ENCODE measurements around the gene NFAT5.
"Not testable (repeated sequence)": the region's sequence is repeated elsewhere in the genome, so short reads cannot be mapped to it uniquely, and the experiment has no call there.

Gene NFAT5

DNA sequence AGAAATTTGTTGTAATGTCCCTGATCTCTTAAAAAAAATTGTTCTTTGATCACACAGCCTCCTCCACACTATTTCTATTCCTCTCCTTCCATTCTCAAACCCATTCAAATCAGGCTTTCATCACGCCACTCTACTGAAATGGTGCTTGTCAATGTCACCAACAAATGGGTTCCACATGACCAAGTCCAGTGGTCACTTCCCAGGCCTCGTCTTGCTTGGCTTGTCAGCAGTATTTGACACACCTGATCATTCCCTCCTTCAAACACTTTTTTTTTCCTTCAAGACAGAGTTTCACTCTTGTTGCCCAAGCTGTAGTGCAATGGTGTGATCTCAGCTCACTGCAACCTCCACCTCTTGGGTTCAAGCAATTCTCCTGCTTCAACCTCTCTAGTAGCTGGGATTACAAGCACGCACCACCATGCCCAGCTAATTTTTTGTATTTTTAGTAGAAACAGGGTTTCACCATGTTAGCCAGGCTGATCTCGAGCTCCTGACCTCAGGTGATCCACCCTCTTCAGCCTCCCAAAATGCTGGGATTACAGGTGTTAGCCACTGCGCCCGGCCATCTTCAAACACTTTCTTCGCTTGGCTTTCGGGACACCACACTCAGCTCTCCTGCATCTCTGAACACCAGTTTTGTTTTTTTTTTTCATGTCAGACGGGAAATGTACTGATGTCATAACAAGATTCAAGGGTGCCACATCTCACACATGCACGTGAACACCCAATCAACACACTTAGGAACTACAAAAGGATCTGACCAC lies 142.3 kb downstream of the NFAT5 start:
- no peak for DNase-seq

DNA sequence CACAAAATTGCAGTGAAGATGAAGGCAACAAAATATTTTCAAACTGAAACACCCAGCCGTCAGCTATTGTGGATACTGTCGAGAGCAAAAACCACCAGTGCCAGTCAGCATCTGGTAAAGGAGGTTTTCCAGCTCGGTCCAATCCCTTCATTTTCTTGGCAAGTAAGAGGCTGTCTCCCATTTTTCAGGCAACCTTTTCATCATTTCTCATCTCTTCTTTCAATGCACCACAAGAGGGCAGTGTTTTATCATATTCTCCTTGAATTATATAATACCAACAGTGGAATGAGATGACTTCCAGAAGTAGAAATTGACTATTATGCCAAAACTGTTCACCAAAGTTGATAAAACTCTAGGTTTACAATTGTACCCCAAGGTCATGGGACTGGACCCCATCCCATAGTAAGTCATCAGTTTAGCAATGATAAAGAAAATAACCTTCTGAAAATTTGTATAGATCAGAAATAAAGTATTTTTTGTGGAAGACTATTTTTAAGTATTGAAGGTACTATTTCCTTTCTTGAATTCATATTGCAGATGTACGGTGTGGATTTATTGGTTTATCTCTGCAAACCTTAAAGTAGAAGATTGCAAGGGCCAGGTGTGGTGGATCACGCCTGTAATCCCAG lies 143.8 kb downstream of the NFAT5 start:
- no peak for DNase-seq

DNA sequence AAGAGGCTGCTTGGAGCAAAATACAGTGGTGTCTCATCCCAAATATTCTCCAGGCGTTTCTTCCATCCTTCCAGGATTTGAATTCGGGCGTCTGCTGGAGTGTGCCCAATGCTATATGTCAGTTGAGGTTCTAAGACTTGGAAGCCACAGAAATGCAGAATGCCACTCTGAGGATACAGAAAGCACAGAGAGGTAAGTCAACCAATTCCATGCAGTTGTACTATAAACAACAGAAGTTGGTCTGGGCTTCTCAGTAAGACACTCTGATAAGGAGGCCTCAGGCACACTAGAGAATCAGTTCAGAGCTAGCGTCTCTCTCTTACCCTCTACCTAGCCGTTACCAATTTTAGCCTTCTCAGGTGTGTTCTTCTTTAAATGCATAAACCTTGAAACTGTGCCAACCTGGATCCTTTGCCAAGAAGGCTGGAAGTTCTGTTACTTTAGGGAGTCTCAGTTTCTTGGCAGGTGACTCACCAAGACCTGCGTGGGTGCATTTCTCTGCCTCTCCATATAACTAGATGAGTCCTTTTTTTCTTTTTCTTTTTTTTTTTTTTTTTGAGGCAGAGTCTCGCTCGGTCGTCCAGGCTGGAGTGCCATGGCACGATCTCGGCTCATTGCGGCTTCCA lies 145.5 kb downstream of the NFAT5 start:
- peak; percentile 37 for DNase-seq

GRCh38 chr16:69712277-69712676 lies 146.5 kb downstream of the NFAT5 start:
- DNase-seq, result no peak

DNA sequence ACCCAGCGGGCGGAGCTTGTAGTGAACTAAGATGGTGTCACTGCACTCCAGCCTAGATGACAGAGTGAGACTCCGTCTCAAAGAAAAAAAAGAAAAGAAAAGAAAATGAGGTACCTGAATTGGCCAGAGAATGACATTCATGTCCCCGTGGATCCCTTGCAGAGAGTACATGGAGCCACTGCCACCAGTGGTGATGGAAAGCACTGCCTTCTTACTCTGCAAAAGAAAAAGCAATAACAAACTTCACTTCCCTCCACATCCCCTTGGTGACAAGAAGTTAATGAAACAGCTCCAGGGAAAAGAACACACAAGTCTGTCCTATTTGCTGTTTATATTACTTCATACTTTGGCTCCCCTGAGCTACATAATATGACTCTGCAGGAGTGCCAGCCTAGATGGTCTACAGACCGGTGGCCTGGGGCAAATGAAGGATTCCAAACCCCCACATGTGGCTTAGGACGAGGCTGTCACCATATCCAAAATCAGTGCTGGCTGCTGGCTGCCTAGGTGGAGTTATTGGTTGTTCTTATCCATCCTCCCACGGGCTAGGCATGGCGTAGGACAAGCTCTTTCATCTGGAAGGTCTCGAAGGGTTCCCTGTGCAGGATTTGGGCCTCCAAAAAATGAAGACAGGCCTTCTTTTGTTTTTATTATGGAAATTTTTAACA lies 147.3 kb downstream of the NFAT5 start:
- no peak for DNase-seq

- no peak for DNase-seq
These were observed 151.3 kb downstream of the NFAT5 start for GRCh38 chr16:69717066-69717465.

DNA sequence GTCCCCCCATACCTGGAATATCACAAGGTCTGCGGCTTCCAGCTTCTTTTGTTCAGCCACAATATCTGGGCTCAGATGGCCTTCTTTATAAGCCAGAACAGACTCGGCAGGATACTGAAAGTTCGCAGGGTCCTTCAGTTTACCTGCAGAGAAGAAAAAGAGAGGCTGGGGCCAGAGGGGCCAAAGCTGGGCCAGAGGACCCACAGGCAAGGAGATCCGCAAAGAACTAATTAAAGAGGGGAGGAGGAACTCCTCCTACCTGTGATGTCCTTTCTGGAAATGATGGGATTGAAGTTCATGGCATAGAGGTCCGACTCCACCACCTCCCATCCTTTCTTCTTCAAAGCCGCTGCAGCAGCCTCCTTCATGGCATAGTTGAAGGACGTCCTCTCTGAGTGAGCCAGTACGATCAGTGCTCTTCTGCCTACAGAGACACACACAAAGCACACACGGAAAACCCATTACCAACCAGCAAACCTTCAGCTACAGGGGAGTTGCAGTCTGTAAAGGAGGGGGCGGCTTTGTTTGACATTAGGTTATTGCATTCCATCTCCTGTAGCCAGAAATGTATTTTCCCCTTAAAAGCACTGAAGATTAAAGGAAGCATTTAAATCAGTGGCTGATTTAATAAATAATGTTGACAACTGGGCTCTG lies 152.5 kb downstream of the NFAT5 start:
- no peak for DNase-seq

- DNase-seq, result no peak
These were observed 155.2 kb downstream of the NFAT5 start for GRCh38 chr16:69720822-69721430.

DNA sequence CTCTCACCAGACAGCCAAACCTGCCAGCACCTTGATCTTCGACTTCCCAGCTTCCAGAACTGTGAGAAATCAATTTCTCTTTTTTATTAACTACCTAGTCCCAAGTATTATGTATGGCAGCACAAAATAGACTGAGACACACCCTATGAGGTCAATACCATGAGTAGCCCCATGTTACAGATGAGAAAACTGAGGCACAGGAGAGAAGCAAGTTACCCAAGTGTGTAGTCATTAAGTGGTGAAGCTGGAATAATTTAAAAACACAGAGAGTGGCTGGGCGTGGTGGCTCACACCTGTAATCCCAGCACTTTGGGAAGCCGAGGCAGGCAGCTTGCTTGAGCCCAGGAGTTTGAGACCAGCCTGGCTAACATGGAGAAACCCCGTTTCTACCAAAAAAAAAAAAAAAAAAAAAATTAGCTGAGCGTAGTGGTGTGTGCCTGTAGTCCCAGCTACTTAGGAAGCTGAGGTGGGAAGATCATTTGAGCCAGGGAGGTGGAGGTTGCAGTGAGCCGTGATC lies 155.7 kb downstream of the NFAT5 start:
- DNase-seq, result no peak

GRCh38 chr16:69724414-69724873 lies 158.7 kb downstream of the NFAT5 start:
- DNase-seq, result no peak

DNA sequence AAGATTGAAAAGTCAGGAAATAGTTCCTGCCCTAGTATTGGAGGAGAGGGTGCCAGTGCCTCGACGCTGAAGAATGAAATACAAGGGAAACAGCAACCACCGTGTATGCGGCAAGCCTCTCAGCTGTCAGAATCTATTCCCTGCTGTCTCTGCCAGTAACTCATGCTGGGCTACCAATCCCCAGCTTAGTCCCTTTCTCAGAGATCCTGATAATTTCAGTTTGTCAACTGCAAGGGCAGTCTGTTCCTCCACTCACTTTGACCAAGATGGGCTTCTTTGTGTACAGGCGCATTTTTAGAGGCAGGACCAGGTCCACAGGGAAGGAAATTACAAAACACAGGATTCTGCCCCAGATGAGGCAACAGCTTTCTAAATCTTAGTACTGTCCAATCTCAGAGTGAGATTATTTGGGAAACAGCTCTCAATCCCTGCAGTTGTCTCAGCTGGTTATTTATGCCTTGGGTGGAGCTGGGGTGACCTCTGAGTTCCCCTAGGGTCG lies 159.3 kb downstream of the NFAT5 start:
- DNase-seq, result no peak

GRCh38 chr16:69725480-69726312 lies 159.9 kb downstream of the NFAT5 start:
- no peak for DNase-seq

DNA sequence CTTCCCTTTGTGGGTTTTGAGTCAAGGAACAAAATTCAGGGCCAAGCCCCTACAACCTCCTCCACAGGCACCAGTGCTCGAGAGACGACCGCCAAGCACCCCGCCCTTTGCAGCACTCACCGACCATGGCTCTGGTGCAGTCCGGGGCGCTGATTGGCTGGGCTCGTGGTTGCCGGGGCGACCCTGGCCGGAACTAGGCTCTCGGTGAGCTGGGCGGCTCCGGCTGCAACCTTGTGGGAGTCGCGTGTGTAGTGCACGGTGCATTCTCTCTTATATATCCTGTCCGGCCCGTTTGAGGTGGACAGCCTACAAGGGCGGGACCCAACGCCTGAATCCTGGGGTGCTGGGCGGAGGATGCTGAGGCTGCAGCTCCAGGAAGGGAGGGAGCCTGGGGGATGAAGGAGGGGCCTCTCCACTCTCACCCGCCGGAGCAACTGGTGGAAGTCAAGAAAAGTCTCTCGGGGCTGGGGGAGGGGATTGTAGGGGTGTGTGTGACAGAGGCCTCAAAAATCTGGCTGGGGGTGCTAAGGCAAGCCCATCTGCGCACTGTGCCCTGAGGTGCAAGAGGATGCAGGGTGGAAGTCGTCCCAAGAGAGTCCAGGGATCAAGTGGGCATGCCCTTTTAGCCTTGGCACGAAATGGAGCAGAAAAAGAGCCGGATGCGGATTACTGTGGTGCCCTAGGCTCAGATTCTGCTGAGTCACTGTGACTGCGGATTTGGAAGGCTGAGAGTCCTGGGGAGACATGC lies 160.7 kb downstream of the NFAT5 start, which contains the start of gene NQO1:
TSS of gene NQO1 (minus strand) at position 248 of the 748 bp plus-strand sequence. CDS start at position 127, 121 bp downstream.
- peak; percentile 95 for DNase-seq

GRCh38 chr16:69727916-69728270 lies 162.1 kb downstream of the NFAT5 start:
- no peak for DNase-seq

DNA sequence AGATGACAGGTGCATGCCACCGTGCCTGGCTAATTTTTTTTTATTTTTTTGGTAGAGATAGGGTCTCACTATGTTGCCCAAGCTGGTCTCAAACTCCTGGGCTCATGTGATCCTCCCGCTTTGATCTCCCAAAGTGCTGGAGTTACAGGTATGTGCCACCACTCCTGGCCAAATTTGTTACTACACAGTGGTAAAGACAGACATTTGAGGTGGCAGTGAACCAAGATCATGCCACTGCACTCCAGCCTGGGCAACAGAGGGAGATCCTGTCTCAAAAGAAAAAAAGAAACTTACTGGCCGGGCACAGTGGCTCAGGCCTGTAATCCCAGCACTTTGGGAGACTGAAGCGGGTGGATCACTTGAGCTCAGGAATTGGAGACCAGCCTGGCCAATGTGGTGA lies 163.3 kb downstream of the NFAT5 start:
- not testable (repeated sequence) for DNase-seq

GRCh38 chr16:69731280-69731679 lies 165.5 kb downstream of the NFAT5 start:
- not testable (repeated sequence) for DNase-seq

- DNase-seq, result no peak
These were observed 166.3 kb downstream of the NFAT5 start for GRCh38 chr16:69732101-69732500.

- DNase-seq, result no peak
These were observed 175.8 kb downstream of the NFAT5 start for GRCh38 chr16:69741519-69741918.

DNA sequence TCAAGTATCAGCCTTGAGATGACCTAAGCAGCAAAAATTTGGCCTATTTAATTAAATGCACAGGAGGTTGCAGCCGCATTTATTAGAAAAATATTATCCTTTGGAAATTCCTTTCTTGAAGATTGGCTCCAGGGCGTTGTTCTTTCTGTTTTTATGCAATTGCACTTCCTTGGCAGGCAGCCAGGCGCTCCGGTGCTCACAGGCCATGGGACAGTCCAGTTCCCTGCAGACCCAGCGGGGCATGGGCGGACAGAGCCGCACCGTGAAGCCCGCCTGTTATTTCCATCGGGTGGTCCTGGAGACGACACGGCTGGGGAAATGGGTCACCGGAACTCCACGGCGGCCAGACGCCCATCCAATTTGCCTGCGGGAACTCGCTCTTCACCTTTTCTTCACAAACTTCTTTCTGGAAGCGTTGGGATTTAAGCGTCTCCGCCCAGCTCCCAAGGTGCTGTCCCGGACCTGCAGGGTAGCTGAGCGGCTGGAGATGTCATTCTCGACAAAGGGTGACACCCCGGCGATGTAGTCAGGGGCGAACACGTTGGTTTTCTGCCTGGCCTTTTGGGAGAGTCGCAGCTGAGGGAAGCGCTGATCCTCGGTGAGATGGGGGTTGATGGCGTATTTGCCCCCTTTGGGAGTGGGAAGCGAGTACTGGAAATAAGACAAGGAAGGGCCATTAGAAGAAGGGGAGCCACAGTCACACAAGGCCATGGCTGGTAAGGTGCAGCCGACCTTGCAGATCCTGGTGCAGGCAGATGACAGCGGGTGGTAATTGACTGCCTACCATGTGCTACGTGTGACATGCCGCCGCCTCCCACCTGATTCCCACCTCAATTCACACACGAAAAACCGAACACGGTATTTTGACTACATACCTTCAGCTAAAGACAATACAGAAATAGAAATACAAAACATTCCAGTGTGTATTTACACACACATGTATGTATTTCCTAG lies 176.5 kb downstream of the NFAT5 start:
- DNase-seq, result no peak
